NCI-H1694 treated with DMSO at 0.1 percent for 48 hours (cell line): ENCODE data around the gene LRRC61.
A peak's percentile ranks its signal among the peaks of the same experiment; 100 is the strongest.

Source experiments
- DNase-seq: peaks from one replicate; lab custom pipeline; 2025; lab: John Stamatoyannopoulos, UW

The LRRC61 gene

DNA sequence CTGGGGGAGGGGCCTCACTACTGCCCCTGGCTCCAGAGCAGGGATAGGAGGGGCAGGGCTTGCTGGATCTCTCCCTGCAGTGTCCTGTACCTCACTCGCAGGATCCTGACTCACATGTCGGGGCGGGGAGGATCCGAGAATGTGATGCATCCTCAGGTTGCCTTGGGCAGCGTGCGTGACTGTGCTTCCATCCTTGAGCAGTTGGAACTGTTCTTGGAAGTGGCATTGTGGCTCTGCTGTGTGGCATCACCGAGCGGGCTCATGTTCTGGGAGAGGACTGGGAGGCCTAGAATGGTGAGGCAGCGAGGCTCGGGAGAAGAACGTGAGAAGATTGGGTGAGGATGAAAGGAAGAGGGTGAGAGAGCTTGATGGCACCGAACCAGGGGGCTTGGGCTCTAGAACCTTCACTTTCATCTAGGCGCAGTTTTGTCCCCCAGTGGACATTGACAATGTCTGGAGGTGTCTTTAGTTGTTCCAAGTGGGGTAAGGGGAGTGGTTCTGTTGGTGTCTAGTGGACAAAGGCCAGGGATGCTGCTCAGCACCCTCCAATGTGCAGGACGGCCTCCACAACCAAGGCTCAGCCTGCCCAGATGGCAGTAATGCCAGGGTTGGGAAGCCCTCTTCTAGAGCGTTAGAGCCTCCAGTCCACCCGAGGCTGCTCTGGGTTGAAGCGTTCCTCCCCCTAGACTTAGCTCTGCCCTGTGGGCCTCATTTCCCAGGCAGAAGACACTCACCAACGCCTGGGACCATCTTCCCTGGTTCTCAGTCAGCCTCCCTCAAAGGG is 9.9 kb downstream of the LRRC61 start:
- no peak for DNase-seq

DNA sequence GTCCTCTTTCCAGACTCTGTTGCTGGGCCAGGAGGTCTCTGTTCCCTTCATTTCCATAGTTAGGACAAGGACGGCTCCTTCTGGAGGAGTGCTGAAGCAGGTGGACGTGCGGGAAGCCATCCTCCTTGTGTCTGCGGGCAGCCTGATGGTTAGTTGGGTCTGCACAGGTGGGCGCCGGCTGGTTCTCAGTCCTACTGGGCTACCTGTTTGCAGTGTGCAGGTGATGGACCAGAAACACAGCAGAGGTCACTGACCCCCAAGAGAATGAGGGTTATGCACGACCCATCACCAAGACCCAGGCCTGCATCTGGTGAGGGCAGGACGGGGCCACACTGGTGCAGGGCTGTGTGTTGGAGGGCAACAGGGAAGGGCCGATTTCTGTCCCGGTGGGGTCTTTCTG is 10.5 kb downstream of the LRRC61 start:
- DNase-seq: no peak

DNA sequence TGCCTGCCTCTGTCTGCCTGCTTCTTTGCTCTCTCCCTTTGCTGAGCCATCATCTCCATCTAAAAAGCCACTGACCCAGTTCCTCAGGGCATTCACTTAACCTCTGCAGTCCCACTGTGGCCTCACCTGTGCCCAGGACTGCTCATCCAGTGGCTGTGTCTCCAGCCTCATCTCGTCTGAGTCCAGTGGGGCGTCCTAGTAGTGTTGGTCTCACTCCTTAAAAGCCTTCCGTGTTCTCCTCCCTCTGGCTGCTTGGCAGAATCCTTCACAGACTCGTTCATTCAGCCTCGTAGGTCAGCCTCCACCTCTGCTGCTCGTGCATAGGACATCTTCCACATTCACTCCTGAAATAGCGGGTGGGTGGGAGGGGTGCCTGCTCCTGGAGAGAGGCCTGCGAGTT is 11.0 kb downstream of the LRRC61 start:
- no peak for DNase-seq

DNA sequence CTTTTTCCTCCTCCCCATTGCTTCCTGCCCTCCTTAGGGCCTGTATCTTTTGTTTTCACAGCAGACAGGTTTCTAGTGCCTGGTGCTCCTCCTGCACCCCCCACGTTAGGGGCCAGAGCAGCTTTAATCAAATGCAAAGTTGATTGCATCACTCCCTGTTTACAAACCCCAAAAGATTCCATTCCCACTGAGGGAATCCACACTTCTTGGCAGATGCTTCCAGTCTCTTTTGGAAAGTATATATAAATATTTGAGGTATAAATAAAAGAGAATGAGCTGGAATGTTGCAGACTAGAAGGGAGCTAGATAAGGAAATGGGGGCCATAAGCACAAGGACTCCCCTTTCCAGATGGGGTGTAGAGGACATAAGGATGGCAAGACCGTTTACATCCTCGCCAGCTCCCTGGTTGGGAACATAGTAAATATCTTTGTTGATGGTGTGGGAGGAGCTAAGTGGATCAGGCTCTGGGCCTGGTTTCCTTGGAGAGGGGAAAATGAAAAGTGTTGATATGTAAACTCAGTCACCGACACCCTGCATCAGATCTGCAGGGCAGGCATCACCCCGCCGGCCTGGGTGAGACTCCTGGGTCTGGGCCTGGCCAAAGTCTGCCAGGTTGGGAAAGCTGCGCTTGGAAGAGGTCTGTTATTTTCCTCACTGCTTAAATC is 12.1 kb downstream of the LRRC61 start:
- DNase-seq: no peak

DNA sequence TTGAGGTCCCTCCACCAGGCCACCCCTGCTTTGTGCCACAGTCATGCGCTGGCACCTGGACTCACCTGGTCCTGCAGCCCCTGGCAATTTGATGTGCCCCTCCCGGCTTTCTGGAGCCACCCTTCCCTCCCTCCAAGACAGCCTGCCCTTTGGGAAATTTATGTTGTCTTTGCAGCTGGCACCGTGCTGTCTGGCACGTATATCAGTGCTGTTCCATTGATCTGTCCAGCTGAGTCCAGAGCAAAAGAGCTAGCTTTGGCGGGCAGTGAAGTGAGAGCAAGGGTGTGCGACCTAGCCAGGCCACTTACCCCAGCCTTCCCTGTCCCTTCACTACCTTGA is 12.6 kb downstream of the LRRC61 start:
- DNase-seq: no peak

DNA sequence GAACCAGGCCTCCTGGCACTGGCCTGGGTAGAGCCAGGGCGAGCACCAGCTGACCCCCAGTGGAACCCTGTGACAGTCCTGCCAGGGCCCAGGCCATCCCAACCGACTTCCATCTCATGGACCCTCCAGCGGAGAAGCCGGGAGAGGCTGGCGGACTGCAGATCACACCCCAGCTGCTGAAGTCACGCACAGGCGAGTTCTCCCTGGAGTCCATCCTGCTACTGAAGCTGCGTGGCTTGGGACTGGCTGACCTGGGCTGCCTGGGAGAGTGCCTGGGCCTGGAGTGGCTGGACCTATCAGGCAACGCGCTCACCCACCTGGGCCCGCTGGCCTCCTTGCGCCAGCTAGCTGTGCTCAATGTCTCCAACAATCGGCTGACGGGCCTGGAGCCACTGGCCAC is 13.6 kb downstream of the LRRC61 start:
- DNase-seq: no peak

DNA sequence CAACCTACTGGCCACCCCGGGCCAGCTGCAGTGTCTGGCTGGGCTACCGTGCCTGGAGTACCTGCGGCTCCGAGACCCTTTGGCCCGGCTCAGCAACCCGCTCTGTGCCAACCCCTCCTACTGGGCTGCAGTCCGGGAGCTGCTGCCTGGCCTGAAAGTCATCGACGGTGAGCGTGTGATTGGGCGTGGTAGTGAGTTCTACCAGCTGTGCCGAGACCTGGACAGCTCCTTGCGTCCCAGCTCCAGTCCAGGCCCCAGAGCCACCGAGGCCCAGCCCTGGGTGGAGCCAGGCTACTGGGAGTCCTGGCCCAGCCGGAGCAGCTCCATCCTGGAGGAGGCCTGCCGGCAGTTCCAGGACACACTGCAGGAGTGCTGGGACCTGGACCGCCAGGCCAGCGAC is 14.0 kb downstream of the LRRC61 start:
- DNase-seq: no peak

DNA sequence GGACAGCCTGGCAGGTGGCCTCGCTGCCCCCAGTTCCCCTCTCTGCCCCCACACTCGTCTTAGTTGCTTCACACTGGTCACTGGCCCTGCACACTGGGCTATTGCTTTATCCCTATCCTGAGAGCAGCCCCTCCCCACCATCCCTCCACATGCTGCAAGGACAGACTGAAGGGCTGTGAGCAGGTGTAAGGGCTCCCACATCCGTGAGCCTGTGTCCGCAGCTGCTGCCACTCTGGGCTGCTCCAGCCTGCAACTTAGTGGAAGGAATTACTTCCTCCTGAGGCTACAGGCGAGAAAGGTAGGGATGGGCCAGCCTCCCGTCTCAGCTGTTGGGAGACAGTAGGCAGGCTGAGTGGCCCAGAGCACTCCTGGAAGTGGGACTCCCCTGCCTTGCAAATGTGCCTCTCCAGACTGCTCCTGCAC is 14.5 kb downstream of the LRRC61 start:
- DNase-seq: no peak

DNA sequence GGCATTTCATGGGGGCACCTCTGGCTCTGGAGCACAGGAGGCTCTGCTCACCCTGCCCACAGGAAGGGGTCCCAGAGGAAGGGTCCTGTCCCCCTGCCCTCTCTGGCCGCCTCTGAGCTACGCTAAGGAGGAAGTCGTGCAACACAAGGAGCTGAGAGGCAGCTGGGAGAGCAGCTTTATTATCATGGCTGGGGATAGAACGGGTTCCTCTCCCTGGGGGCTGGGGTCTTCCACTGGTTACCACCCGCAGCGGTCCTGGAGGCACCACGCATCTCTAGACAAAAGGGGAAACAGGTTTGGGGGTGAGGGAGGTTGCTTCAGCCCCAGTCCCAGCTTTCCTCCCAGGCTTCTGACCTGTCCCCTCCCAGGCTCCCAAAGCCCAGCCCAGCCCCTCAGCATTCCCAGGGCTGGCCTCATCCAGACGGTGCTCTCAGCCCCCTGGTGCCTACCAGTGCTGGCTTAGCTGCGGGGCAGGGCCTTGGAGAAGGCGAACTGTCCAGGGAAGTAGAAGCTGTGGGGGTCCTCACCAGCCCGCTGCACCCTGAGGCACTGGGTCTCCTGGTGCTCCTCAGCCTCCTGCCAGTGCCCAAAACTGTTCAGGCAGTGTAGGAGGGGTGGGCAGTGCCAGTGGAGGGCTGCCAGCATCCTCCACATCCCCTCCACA is 15.1 kb downstream of the LRRC61 start:
- no peak for DNase-seq

DNA sequence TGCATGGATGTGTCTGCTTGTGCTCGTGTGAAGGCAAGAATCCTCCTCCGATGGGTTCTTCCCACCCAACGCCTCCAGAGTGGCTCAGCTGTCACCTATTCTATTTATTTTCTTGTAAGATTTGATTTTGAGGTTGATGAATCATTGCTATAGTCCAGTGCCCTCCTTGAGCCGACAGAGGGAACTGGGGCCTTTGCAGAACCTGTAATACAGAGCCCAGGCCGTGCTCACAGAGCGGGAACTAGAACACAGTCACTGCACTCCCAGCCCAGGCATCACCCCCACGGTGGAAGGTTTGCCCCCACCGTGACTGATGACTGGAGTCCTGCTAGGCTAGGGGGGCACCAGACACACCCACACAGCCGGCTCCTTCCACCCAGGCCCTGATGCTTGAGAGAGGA is 16.3 kb downstream of the LRRC61 start:
- no peak for DNase-seq

DNA sequence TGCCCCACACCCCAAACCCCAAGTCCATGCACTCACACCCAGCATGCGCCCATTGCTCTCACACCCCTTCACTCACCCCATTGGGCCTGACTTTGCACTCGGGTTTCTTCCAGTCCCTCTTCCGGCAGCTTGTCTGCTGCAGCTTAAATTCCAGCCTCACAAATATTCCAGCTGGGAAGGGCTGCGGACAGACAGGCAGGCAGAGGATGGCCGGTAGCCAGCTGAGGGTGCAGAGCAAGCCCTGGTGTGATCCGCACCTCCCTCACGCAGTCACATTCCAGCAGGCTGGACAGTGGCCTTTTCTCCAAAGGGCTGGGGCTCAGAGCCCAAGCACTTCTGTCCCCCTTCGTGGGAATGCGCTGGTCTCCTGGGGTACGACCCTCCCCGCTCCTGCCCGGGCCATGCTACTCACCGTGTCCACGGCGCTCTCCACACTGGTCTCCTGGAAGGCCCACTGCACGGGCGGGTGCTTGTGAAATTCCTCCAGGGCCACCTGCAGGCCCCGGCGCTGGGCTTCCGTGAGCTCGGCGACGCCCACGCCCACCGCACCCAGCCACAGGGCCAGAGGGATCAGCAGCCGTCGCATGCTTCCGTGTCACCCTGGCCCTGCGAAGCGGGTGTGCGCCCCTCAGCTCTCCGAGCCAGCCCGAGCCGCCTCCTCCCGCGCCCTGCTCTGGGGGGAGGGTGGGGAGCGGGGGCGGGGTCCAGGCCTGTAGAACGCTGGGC is 17.0 kb downstream of the LRRC61 start:
- DNase-seq: no peak

DNA sequence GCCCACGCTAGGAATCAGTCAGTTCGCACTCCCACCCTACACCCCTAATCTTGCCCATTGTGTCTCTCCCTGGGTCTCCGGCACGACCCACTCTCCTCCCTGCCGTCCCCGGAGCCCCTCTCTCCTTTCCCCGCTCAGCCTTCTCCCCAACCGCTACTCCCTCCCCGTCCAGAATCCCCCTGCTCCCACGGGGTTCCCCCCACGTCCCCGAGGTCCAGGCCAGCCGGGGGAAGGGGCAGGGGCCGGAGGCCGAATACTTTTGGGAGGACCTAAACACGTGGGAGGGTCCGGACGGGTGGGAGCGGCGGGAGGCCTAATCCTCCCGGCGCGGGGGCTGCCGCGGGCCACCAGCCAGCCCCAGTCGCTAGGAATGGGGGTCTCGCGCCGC is 17.7 kb downstream of the LRRC61 start:
- DNase-seq: no peak

DNA sequence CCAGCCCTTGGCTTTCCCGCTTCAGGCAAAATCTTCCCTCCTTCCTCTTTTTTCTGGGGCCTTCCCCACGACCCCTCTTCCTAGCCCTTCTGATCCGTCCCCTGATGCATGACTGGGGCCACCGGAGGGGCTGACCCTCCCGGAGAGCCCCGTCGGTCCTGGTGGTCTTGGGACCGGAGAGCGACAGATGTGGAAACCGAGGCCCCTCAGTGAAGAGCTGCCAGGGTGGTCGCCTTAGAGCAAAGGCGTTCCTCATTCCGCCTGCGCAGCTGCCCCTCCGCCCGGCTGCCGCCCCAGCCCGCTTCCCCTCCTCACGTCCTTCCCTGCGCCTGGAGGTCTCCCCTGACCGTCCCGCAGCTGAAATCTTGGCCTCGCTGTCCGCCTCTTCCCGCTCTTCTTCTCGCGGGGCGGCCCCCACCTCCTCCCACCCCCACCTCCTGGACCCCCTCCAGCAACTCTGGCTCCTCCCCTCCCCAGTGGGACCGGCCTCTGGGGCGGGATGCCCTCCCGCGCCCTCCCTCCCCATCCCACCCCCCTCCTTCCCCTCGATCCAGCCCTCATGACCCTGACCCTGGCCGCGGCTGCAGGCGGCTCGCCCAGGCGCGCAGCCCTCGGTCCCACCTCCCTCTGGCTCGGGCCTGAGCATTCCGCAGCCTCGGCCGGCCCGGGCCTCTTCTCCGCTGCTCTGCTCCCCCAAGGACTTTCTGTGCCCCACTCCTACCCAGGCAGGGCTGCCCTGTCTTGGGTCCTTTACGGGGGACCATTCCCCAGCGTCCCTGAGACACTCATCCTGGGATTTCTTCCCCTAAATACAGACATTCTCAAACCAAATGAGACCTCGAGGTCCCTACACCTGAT is 18.3 kb downstream of the LRRC61 start, which contains the start of gene RARRES2:
Gene RARRES2 (minus strand): TSS at position 367 of the 858 bp plus-strand sequence. CDS start 1,020 bp downstream, outside the sequence.
- DNase-seq: no peak

DNA sequence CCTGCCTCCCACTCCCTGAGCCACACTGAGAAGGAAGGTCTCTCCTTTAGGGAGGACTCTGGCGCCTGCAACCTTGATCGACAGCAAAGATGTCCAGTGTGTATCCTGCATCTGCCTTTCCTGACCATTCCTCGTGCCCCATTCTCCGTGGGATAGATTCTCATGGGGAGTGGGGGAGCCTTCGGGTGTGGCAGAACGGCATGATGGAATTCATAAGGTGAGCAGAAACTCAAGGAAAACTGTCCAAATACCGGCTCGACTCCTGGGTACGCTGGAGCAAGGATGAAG is 18.9 kb downstream of the LRRC61 start:
- no peak for DNase-seq

DNA sequence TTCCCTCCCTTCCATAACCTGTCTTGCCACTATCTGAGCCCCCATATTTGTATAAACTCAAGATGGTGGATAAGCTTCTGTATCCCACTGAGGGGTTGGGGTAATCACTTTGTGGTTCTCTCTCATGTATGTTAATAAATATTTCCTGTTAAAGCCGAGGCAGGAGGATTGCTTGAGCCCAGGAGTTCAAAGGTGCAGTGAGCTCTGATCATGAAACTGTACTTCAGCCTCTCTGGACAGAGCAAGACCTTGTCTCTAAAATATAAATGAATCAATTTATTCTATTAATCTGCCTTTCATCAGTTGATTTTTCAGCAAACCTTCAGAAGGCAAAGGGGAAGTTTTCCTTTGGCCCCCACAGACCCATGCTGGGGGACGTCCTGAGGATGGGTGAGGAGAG is 20.1 kb downstream of the LRRC61 start:
- no peak for DNase-seq

DNA sequence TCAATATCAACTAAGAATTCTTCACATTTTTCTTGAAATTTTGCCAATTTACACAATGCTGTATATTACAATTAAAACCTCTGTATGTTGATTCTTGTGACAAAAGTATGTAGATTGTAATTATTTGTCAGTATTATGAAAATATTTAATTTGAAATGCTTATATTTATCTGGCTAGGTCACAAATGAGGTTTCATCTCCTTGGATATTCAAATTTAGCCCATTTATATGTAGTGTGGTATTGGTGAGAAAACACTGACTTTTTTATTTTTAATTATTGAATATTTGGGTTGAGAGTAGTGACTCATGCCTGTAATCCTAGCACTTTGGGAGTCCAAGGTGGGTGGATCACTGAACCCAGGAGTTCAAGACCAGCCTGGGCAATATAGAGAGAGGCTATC is 21.1 kb downstream of the LRRC61 start:
- no peak for DNase-seq

DNA sequence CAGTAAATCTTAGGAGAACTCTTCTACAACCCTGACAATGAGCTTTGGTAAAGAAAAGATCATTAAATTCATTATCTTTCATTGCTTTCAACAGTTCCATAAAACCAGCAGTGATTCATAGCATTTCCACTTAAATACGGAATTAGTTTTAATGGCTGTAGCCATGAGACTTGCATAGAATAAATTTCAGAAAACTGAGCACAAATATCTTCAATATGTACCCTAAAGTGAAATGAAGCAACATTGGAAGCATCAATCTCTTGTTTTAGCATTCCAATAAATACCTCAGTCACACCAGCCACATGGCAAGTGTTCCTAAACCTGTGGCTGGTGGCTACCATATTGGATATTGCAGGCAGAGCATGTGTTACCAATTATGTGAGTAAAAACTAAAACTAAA is 21.9 kb downstream of the LRRC61 start:
- no peak for DNase-seq

DNA sequence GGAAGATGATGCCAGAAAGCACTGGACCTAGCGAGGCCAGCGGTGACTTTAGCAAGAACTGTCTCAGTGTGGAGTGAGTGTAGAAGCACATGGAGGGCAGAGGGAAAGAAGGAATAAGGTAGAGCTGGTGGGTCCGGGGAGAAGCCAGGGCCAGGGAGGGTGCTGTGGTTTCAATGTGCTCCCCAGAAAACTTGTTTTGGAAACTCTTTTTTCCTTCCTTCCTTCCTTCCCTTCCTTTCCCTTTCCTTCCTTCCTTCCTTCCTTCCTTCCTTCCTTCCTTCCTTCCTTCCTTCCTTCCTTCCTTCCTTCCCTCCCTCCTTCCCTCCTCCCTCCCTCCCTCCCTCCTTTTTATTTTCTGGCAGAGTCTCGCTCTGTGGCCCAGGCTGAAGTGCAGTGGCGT is 23.8 kb downstream of the LRRC61 start:
- DNase-seq: no peak

DNA sequence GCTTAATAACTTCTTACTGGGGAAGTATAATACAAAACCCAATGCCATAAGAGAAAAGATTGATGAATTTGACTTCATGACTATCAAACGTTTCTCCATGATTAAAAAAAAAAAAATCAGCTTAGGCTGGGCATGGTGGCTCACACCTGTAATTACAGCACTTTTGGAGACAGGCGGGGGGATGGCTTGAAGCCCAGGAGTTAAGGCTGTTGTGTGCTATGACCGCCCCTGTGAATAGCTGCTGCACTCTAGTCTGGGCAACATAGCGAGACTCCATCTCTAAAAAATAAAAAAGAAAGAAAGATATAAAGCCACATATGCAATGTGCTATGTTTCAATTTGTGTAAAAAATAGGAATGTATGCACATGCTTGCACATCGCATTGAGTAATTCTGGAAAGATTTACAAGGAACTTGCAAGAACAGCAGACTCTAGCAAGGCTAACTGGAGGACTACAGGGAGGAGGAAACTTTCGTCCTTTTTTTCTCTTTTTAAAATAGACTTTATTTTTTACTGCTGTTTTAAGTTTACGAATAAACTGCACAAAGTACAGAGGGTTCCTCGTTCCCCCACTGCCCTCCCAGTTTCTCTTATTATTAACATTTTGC is 28.5 kb downstream of the LRRC61 start:
- no peak for DNase-seq

DNA sequence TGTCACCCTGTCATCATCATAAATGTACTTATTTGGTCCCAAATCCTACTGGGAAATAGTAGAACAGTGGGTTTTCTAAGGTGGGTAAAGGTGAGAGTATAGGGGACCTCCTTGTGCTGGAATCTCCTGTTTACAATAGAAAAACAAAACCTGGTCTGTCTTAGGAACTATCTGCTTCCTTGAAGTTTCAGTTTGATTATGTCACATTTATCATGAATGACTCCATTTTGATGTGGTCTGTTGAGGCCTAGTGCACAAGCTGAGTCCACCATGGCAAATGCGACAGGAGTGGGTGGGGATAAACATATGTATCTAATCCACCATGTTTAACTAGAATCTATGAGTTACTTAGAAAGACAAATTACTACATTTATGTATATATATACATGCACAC is 32.5 kb downstream of the LRRC61 start:
- no peak for DNase-seq

DNA sequence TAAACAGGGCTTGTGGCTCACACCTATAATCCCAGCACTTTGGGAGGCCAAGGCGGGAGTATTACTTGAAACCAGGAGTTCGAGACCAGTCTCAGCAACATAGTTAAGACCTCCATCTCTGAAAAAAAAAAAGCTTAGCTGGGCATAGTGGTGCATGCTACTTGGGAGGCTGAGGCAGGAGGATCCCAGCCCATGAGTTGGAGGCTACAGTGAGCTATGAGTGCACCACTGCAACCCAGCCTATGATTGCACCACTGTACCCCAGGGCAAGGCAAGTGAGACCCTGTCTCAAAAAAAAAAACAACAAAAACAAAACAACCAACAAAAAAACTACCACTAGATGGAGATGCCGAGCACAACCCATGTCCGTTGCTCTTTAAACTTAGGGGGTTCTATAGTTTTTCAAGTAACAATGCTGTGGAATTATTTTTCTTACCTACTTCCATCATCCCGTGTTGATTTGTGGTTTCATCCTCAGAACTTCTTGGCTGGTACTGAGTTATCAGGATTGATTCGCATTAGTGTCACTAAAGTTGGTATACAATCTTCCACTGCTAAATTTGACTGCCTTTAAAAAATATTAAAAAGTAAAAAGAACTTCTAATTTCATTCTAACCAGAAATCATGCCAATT is 33.2 kb downstream of the LRRC61 start:
- DNase-seq: peak; percentile 73
